HTR-8/SVneo (cell line): ENCODE measurements around the gene PRPSAP2.

ENCODE experiments used
- DNase-seq: peaks from one replicate; pipeline ENCODE4 v3.0.0; 2011; ENCODE audit warnings: low spot score, mixed read lengths; ENCODE audit not compliant: insufficient read length
- FAIRE-seq: peaks from 2 replicates; lab custom pipeline; 2011; peaks lifted over from hg19 to GRCh38; lab: Jason Lieb, UNC

PRPSAP2 gene

GRCh38 chr17:18959071-18959844 lies 101.3 kb downstream of the PRPSAP2 start:
- FAIRE-seq (no peak), DNase-seq (no peak)

- no peak for DNase-seq
- FAIRE-seq: peak; percentile 67
Observed at GRCh38 chr17:18959845-18960240, 101.9 kb downstream of the PRPSAP2 start.

- FAIRE-seq (no peak), DNase-seq (no peak)
Observed at GRCh38 chr17:18960241-18960665, 102.3 kb downstream of the PRPSAP2 start.

- DNase-seq (peak; percentile 95), FAIRE-seq (peak; percentile 74)
Observed at GRCh38 chr17:18960803-18961511, 103.0 kb downstream of the PRPSAP2 start.

GRCh38 chr17:18961634-18962493 lies 103.9 kb downstream of the PRPSAP2 start:
- FAIRE-seq (peak; percentile 65), DNase-seq (no peak)

- FAIRE-seq: no peak
Observed at GRCh38 chr17:18962494-18962815, 104.5 kb downstream of the PRPSAP2 start.

GRCh38 chr17:18963126-18964017 lies 105.4 kb downstream of the PRPSAP2 start:
- FAIRE-seq (peak; percentile 58), DNase-seq (no peak)

More at GRCh38 chr17:18962494-18962815, 104.5 kb downstream of the PRPSAP2 start:
- DNase-seq: no peak

GRCh38 chr17:18964018-18964351 lies 106.1 kb downstream of the PRPSAP2 start:
- DNase-seq (no peak), FAIRE-seq (no peak)

- no peak for FAIRE-seq
- no peak for DNase-seq
Observed at GRCh38 chr17:18964550-18964949, 106.6 kb downstream of the PRPSAP2 start.

GRCh38 chr17:18965530-18966236 lies 107.8 kb downstream of the PRPSAP2 start:
- no peak for DNase-seq

GRCh38 chr17:18966831-18967624 lies 109.1 kb downstream of the PRPSAP2 start:
- peak; percentile 72 for FAIRE-seq
- peak; percentile 49 for DNase-seq

More at GRCh38 chr17:18965530-18966236, 107.8 kb downstream of the PRPSAP2 start:
- FAIRE-seq: peak; percentile 42

GRCh38 chr17:18967916-18968315 lies 110.0 kb downstream of the PRPSAP2 start:
- peak; percentile 54 for FAIRE-seq

GRCh38 chr17:18968345-18968744 lies 110.4 kb downstream of the PRPSAP2 start:
- DNase-seq (no peak), FAIRE-seq (no peak)

More at GRCh38 chr17:18967916-18968315, 110.0 kb downstream of the PRPSAP2 start:
- DNase-seq: peak; percentile 48

GRCh38 chr17:18968945-18969887 lies 111.3 kb downstream of the PRPSAP2 start:
- DNase-seq (no peak), FAIRE-seq (no peak)

- DNase-seq: no peak
- peak; percentile 31 for FAIRE-seq
Observed at GRCh38 chr17:18970582-18971480, 112.9 kb downstream of the PRPSAP2 start.

- no peak for FAIRE-seq
Observed at GRCh38 chr17:18971801-18972200, 113.9 kb downstream of the PRPSAP2 start.

More at GRCh38 chr17:18971801-18972200, 113.9 kb downstream of the PRPSAP2 start:
- DNase-seq: no peak
